Measurements from ENCODE around the gene SPACA6. TPM values are rescaled to one million over a fixed set of nuclear protein-coding genes. Genes with fewer than 3 reads are reported as not detected.
"Not testable (repeated sequence)": the region's sequence is repeated elsewhere in the genome, so short reads cannot be mapped to it uniquely, and the experiment has no call there.

SPACA6 gene
- total RNA-seq, result 10 to 100 TPM in 8 of 9 donors, 1 to 10 TPM in 1; 2.2 to 56.0 (median 22.6) TPM
- polyA plus RNA-seq, result 100 to 1,000 TPM in 2 of 3 donors, 1 to 10 TPM in 1; 4.0 to 291 (median 123) TPM
- long read RNA-seq, donor 1, partial matches to known transcripts, result 0 of 1 reads
- long read RNA-seq, donor 1, other reads (novel, unspliced or antisense), result 0 of 1 reads
- long read RNA-seq, donor 2, result 0 reads
- long read RNA-seq, donor 3, partial matches to known transcripts, result 0 of 1 reads
- long read RNA-seq, donor 3, other reads (novel, unspliced or antisense), result 0 of 1 reads
- long read RNA-seq, donor 4, partial matches to known transcripts, result 0 of 3 reads
- long read RNA-seq, donor 4, other reads (novel, unspliced or antisense), result 1 of 3 reads
- long read RNA-seq, donor 5, partial matches to known transcripts, result 2 of 16 reads
- long read RNA-seq, donor 5, other reads (novel, unspliced or antisense), result 9 of 16 reads
- long read RNA-seq, donor 6, partial matches to known transcripts, result 1 of 6 reads
- long read RNA-seq, donor 6, other reads (novel, unspliced or antisense), result 1 of 6 reads
- long read RNA-seq, donor 7, partial matches to known transcripts, result 0 of 2 reads
- long read RNA-seq, donor 7, other reads (novel, unspliced or antisense), result 0 of 2 reads
- long read RNA-seq, donor 8, result 0 reads
- long read RNA-seq, donor 9, result 0 reads
- long read RNA-seq, donor 10, result 0 reads

- WGBS, 4 donors, result 51 to 81% (median 57%) methylated on average over 4 to 8 of the region's 8 CpGs
- peak in 4 of 7 donors; percentile 23 to 52 (median 36) for DNase-seq
- peaks cover 0 to 44% of the 10 kb centered on the region in 2 donors for H3K36me3 ChIP-seq (replicated peaks in 1 of 2)
- intact Hi-C loops (cut with DNase I), result no loop called here
- no peaks in the 10 kb centered on the region for H3K9me3 ChIP-seq (replicated peaks in 1 of 3)
- TF ChIP-seq CTCF (IDR thresholded peaks at IDR 0.05) (no peak), POLR2A (IDR thresholded peaks at IDR 0.05) (no peak)
- H3K27ac ChIP-seq, result peak within 1 kb of the TSS in 2 of 5 donors; percentile 67 to 95
- no peaks in the 10 kb centered on the region for H3K27me3 ChIP-seq
- peaks cover 16 to 24% of the 10 kb centered on the region in 2 donors for H3K4me1 ChIP-seq (replicated peaks in 1 of 2)
- peak within 1 kb of the TSS in 2 of 4 donors; percentile 78 to 97 for H3K4me3 ChIP-seq
Measured at GRCh38 chr19:51693260-51693659, at the start of gene SPACA6. SPACA6 (plus strand) TSS chr19:51693330; CDS start chr19:51693527, 197 bp downstream.

- DNase-seq, result no peak
- Histone ChIP-seq H3K27me3 (no peaks in the 10 kb centered on the region), H3K9me3 (replicated peaks in 1 of 3) (no peaks in the 10 kb centered on the region), H3K4me1 (replicated peaks in 1 of 2) (no peaks in the 10 kb centered on the region), H3K36me3 (replicated peaks in 1 of 2) (no peaks in the 10 kb centered on the region), H3K27ac (no peak overlapping the region), H3K4me3 (no peak overlapping the region)
- TF ChIP-seq POLR2A (IDR thresholded peaks at IDR 0.05) (no peak), CTCF (IDR thresholded peaks at IDR 0.05) (no peak)
- intact Hi-C loops (cut with DNase I), result no loop called here
- 29 to 36% (median 35%) methylated on average over 10 to 11 of the region's 11 CpGs; no CpG with 5 or more reads in 1 of the 4 donors for WGBS, 4 donors
Measured at GRCh38 chr19:51644636-51645271, 48.4 kb upstream of the SPACA6 start.

- H3K27me3 ChIP-seq; H3K27ac ChIP-seq; DNase-seq; H3K4me3 ChIP-seq; H3K36me3 ChIP-seq (replicated peaks in 1 of 2); H3K4me1 ChIP-seq (replicated peaks in 1 of 2); H3K9me3 ChIP-seq (replicated peaks in 1 of 3); intact Hi-C loops (cut with DNase I): not testable (repeated sequence)
- WGBS, 4 donors, result 15 to 46% (median 35%) methylated on average over 2 to 5 of the region's 10 CpGs; no CpG with 5 or more reads in 1 of the 4 donors
Measured at GRCh38 chr19:51646730-51647129, 46.4 kb upstream of the SPACA6 start, which contains the start of gene SIGLEC14. SIGLEC14 (minus strand) TSS chr19:51646825; CDS start chr19:51646759, 66 bp downstream.

GRCh38 chr19:51647318-51647717 lies 45.8 kb upstream of the SPACA6 start:
- no peaks in the 10 kb centered on the region for H3K36me3 ChIP-seq (replicated peaks in 1 of 2)
- H3K9me3 ChIP-seq (replicated peaks in 1 of 3), result no peaks in the 10 kb centered on the region
- H3K4me1 ChIP-seq (replicated peaks in 1 of 2), result no peaks in the 10 kb centered on the region
- intact Hi-C loops (cut with DNase I), result no loop called here
- H3K27me3 ChIP-seq, result no peaks in the 10 kb centered on the region
- no peak for TF ChIP-seq CTCF (IDR thresholded peaks at IDR 0.05)
- no peak for TF ChIP-seq POLR2A (IDR thresholded peaks at IDR 0.05)
- WGBS, 4 donors, result 81 to 86% (median 84%) methylated on average over 6 of the region's 6 CpGs
- H3K27ac ChIP-seq, result no peak overlapping the region
- no peak for DNase-seq
- no peak overlapping the region for H3K4me3 ChIP-seq
